ENCODE results near the gene CBX4. TPM values are rescaled to one million over a fixed set of nuclear protein-coding genes. Genes with fewer than 3 reads are reported as not detected.

The CBX4 gene
- total RNA-seq, 4 donors from 2014 or later, result 5.6 to 17.2 (median 13.5) TPM

GRCh38 chr17:79842136-79842655 lies 3.0 kb upstream of the CBX4 start:
- intact Hi-C loops (cut with DNase I), result loop anchor here (5.0 kb wide), 1 partner anchor 40 kb away; no protein-coding TSS in a partner anchor
- no peak for DNase-seq
- peaks cover 44 to 60% of the 10 kb centered on the region in 2 donors for H3K4me1 ChIP-seq
- TF ChIP-seq CTCF (IDR thresholded peaks at IDR 0.05) (no peak), POLR2A (IDR thresholded peaks at IDR 0.05) (no peak)
- no peak overlapping the region for H3K4me3 ChIP-seq (replicated peaks in 1 of 3)
- no peaks in the 10 kb centered on the region for H3K36me3 ChIP-seq
- WGBS, 2 donors, result 8 to 13% methylated on average over 11 to 18 of the region's 20 CpGs
- no peak overlapping the region for H3K27ac ChIP-seq
- no peaks in the 10 kb centered on the region for H3K9me3 ChIP-seq
- H3K27me3 ChIP-seq, result peaks cover 27% of the 10 kb centered on the region

- TF ChIP-seq POLR2A (IDR thresholded peaks at IDR 0.05), result no peak
- no peak for TF ChIP-seq CTCF (IDR thresholded peaks at IDR 0.05)
- H3K9me3 ChIP-seq, result no peaks in the 10 kb centered on the region
- H3K4me3 ChIP-seq (replicated peaks in 1 of 3), result no peak overlapping the region
- WGBS, 2 donors, result 4 to 13% methylated on average over 13 to 14 of the region's 55 CpGs
- peaks cover 27% of the 10 kb centered on the region for H3K27me3 ChIP-seq
- H3K4me1 ChIP-seq, result peaks cover 50 to 67% of the 10 kb centered on the region in 2 donors
- intact Hi-C loops (cut with DNase I), result loop anchor here (5.0 kb wide), 1 partner anchor 39 kb away; no protein-coding TSS in a partner anchor
- DNase-seq, result no peak
- H3K27ac ChIP-seq, result no peak overlapping the region
- H3K36me3 ChIP-seq, result no peaks in the 10 kb centered on the region
Measured at GRCh38 chr17:79841369-79842135, 2.3 kb upstream of the CBX4 start.

- Histone ChIP-seq H3K27me3 (peaks cover 27% of the 10 kb centered on the region), H3K4me1 (peaks cover 56 to 73% of the 10 kb centered on the region in 2 donors), H3K4me3 (replicated peaks in 1 of 3) (no peak overlapping the region), H3K9me3 (no peaks in the 10 kb centered on the region), H3K27ac (no peak overlapping the region), H3K36me3 (no peaks in the 10 kb centered on the region)
- 3 to 8% methylated on average over 16 to 19 of the region's 19 CpGs for WGBS, 2 donors
- TF ChIP-seq POLR2A (IDR thresholded peaks at IDR 0.05), result no peak
- TF ChIP-seq CTCF (IDR thresholded peaks at IDR 0.05), result no peak
- no peak for DNase-seq
- intact Hi-C loops (cut with DNase I), result loop anchor here (5.0 kb wide), 1 partner anchor 39 kb away; no protein-coding TSS in a partner anchor
Measured at GRCh38 chr17:79840989-79841286, 1.7 kb upstream of the CBX4 start.

- no peaks in the 10 kb centered on the region for H3K9me3 ChIP-seq
- 9% methylated on average over 49 to 57 of the region's 74 CpGs for WGBS, 2 donors
- H3K36me3 ChIP-seq, result no peaks in the 10 kb centered on the region
- peaks cover 27% of the 10 kb centered on the region for H3K27me3 ChIP-seq
- H3K4me1 ChIP-seq, result peaks cover 59 to 74% of the 10 kb centered on the region in 2 donors
- peak overlapping the region in 1 of 3 donors; percentile 48 for H3K4me3 ChIP-seq (replicated peaks in 1 of 3)
- intact Hi-C loops (cut with DNase I), result loop anchor here (5.0 kb wide), 1 partner anchor 38 kb away; no protein-coding TSS in a partner anchor
- H3K27ac ChIP-seq, result no peak overlapping the region
- DNase-seq, result peak; percentile 68 to 69
- TF ChIP-seq POLR2A (IDR thresholded peaks at IDR 0.05) (no peak), CTCF (IDR thresholded peaks at IDR 0.05) (peak in 2 of 6 experiments; percentile 18 to 37)
Measured at GRCh38 chr17:79840269-79840988, 1.2 kb upstream of the CBX4 start.

Measured in thyroid gland (tissue), 4 donors.